ENCODE data around the gene USP5.
"Not testable (repeated sequence)": the region's sequence is repeated elsewhere in the genome, so short reads cannot be mapped to it uniquely, and the experiment has no call there.

Gene USP5

DNA sequence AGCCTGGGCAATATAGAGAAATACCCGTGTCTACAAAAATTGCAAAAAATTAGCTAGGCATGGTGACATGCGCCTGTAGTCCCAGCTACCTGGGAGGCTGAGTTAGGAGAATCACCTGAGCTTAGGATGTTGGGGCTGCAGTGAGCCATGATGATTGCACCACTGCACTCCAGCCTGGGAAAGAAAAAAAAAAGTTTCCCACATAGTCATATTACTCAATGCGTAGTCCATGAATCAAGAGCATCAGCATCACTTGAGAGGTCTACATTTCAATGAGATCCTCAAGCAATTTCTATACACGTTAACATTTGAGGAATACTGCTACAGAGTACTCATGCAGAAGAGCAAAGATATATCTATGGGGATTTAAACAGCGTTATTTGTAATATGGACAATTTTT is 47.5 kb downstream of the USP5 start:
- no peak overlapping the region for H3K27ac ChIP-seq
- TF ChIP-seq, protein P1, sequence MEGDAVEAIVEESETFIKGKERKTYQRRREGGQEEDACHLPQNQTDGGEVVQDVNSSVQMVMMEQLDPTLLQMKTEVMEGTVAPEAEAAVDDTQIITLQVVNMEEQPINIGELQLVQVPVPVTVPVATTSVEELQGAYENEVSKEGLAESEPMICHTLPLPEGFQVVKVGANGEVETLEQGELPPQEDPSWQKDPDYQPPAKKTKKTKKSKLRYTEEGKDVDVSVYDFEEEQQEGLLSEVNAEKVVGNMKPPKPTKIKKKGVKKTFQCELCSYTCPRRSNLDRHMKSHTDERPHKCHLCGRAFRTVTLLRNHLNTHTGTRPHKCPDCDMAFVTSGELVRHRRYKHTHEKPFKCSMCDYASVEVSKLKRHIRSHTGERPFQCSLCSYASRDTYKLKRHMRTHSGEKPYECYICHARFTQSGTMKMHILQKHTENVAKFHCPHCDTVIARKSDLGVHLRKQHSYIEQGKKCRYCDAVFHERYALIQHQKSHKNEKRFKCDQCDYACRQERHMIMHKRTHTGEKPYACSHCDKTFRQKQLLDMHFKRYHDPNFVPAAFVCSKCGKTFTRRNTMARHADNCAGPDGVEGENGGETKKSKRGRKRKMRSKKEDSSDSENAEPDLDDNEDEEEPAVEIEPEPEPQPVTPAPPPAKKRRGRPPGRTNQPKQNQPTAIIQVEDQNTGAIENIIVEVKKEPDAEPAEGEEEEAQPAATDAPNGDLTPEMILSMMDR (conservative IDR thresholded peaks at IDR 0.05): no peak

DNA sequence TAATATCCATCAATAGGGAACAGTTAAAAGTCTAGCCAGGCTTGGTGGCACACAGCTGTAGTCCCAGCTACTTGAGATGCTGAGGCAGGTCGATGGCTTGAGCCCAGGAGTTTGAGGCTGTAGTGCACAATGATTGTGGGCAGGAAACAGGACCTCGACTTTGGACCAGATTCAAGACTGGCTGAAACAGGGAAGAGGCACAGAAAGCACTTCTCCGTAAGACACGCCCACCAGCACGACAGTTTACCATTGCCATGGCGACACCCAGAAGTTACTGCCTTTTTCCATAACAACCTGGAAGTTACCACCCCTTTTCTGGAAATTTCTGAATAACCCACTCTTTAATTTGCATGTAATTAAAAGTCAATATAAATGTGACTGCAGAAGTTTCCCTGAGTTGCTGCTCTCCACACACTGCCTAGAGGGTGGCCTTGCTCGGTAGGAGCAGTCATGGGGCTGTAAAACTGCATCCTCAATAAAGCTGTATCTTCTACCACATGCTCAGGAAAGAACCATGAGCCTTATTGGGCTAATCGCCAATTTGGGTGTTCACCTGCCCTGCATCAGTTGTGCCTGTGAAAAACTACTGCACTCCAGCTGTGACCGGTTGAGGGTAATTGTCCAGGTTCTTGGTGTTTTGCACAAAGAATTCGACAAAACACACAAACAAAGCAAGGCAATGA is 48.0 kb downstream of the USP5 start:
- no peak overlapping the region for H3K27ac ChIP-seq

DNA sequence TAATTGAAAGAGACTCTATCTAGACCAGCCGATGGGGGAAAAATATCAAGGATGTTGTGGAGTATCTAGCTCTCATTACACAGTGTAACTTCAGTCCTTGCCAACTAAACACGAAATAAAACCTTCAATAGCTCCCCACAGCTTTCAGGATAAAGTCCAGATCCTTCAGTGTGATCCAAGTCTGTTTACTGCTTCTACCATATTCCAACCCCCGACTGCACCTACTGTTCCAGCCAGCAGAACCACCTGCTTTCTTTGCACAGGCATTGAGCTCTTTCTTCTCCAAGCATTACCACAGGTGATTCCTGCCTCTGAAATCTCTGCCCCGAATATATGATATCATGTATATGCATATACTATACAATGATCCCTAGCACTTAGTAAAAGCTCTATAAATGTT is 50.5 kb downstream of the USP5 start:
- no peak for TF ChIP-seq ZFX (IDR thresholded peaks at IDR 0.05)
- TF ChIP-seq, protein P1 (conservative IDR thresholded peaks at IDR 0.05): no peak
- no peak overlapping the region for H3K27ac ChIP-seq

More for the DNA sequence above, 48.0 kb downstream of the USP5 start:
- no peak for TF ChIP-seq ZFX (IDR thresholded peaks at IDR 0.05)
- TF ChIP-seq, protein P1 (conservative IDR thresholded peaks at IDR 0.05): no peak

DNA sequence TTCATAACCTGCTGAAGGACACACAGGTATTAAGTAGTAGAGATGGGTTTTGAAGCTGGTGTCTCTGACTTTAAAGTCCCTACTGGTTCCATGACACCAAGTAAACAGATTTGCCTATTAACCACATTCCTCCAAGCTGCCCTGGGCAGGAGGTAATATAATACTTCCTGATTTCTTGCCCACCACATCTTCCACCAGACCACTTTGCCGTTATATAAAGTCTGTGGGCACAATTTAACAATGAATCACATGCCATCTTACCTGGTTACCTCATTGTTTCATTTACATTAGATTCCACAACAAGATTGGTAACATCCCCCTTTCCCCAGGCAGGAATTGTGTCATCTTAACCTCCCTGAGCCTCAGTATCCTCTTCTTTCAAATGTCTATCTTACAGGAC is 51.8 kb downstream of the USP5 start:
- TF ChIP-seq, protein P1 (conservative IDR thresholded peaks at IDR 0.05): no peak
- no peak for TF ChIP-seq ZFX (IDR thresholded peaks at IDR 0.05)
- no peak overlapping the region for H3K27ac ChIP-seq

DNA sequence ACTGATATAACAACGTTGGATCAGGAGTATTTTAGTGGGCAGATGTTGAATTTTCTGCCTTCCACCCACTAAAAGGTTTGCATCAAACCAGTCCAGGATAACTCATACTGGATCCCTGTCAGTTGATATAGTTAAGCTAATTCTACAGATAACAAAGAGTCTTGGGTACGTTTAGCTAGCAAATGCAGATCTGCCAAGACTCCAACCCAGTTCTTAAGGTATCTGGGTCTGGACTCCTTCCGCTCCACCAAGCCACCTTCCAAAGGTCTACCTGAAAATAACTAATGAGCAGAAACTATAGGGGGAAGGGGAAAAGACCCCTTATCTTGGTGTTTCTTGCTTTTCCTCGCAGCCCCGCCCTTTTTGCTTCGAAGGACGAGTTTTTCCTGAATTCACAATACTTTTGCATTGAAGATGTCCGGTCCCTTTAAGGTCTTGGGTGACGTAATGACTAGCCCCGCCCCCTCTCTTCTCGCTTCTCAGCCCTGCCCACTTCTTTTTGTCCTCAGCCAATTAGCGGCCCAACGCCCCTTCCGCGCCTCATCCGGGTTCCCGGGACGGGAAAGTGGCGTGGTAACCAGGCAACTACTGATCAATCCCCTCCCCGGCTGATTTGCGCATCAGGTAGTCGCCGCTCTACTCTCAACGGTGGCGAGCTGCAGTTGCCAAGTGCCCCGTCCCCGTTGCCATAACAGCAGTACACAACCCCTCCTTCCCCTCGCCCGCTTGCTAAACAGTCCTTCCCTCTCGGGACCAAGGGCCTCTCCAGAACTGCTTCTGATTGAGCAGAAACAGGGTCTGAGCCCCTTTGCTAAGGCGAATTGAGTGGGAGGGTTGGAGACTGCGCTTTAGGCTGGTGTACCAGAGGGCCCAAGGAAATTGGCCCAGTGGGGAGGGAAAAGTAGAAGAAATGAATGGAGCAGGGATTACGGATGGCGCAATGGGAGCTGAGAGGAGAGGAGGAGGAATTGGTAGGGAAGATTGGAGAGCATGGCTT is 52.6 kb downstream of the USP5 start, which contains the start of gene LRRC23:
TSS of gene LRRC23 (plus strand) at position 543 of the 997 bp plus-strand sequence. CDS start 812 bp downstream, outside the sequence.
- H3K27ac ChIP-seq: peak within 1 kb of the TSS; percentile 70
- TF ChIP-seq, protein P1 (conservative IDR thresholded peaks at IDR 0.05): no peak
- TF ChIP-seq ZFX (IDR thresholded peaks at IDR 0.05): no peak

DNA sequence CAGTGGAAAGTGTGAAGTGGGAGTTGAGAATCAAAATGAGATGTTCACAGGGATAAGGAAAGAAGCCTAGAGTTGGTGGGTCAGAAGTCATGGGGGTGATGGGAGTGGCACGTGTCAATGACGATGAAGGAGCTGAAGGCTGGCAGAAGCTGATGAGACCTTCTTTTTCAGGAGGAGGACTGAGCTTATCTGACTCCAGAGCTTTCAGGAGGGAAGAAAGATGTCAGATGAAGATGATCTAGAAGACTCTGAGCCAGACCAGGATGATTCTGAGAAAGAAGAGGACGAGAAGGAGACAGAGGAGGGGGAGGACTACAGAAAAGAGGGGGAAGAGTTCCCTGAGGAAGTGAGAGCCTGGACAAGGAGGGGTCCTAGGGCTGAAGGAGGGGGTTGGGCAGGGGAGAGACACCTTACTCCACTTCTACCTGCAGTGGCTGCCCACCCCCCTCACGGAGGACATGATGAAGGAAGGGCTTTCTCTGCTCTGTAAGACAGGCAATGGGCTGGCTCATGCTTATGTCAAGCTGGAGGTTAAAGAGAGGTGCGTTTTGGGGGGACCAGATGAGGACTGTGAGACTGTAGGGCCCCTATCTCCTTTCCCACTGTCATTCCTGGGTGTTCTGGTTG is 53.6 kb downstream of the USP5 start:
- H3K27ac ChIP-seq: peak overlapping the region; percentile 70

DNA sequence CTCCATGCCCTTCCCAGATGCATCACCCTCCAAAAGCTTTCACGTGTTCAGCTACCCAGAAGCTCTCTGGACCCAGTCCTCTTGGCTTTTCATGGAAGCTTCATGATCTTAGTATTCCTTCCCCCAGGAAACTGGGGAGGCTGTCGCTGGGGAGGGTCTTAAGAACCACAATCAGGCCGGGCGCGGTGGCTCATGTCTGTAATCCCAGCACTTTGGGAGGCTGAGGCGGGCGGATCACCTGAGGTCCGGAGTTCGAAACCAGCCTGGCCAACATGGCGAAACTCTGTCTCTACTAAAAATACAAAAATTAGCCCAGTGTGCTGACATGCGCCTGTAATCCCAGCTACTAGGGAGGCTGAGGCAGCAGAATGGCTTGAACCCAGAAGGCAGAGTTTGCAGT is 56.2 kb downstream of the USP5 start:
- H3K27ac ChIP-seq: not testable (repeated sequence)

More for the DNA sequence above, 53.6 kb downstream of the USP5 start:
- no peak for TF ChIP-seq ZFX (IDR thresholded peaks at IDR 0.05)
- TF ChIP-seq, protein P1 (conservative IDR thresholded peaks at IDR 0.05): no peak

Data from C4-2B (cell line).